NB4 (cell line): Measurements from ENCODE around the gene ZSWIM3.

Experiments
- MAX ChIP-seq: IDR thresholded peaks from 2 replicates; pipeline ENCODE4 v1.6.1; 2011; ENCODE audit warnings: low read depth, low read length
- TF ChIP-seq, protein P1 (sequence below): IDR thresholded peaks from one replicate; pipeline ENCODE4 v1.5.1; 2012; ENCODE audit warnings: low read depth, low read length

- TF ChIP-seq, protein P1, sequence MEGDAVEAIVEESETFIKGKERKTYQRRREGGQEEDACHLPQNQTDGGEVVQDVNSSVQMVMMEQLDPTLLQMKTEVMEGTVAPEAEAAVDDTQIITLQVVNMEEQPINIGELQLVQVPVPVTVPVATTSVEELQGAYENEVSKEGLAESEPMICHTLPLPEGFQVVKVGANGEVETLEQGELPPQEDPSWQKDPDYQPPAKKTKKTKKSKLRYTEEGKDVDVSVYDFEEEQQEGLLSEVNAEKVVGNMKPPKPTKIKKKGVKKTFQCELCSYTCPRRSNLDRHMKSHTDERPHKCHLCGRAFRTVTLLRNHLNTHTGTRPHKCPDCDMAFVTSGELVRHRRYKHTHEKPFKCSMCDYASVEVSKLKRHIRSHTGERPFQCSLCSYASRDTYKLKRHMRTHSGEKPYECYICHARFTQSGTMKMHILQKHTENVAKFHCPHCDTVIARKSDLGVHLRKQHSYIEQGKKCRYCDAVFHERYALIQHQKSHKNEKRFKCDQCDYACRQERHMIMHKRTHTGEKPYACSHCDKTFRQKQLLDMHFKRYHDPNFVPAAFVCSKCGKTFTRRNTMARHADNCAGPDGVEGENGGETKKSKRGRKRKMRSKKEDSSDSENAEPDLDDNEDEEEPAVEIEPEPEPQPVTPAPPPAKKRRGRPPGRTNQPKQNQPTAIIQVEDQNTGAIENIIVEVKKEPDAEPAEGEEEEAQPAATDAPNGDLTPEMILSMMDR: no peak
- TF ChIP-seq MAX: peak; percentile 5; the same call in 1 of the 2 replicates
Observed at GRCh38 chr20:45857882-45858216, 435 bp downstream of the ZSWIM3 start.
